CD4-positive, alpha-beta T cell treated with Interleukin-17A for 4 hours (primary cell): Measurements from ENCODE around the gene OR10K1.
"Not testable (repeated sequence)": the region's sequence is repeated elsewhere in the genome, so short reads cannot be mapped to it uniquely, and the experiment has no call there.

Source experiments
- DNase-seq: peaks from one replicate; pipeline ENCODE4 v3.0.0-alpha.2; 2020; ENCODE audit warnings: mixed read lengths

OR10K1 gene, protein sequence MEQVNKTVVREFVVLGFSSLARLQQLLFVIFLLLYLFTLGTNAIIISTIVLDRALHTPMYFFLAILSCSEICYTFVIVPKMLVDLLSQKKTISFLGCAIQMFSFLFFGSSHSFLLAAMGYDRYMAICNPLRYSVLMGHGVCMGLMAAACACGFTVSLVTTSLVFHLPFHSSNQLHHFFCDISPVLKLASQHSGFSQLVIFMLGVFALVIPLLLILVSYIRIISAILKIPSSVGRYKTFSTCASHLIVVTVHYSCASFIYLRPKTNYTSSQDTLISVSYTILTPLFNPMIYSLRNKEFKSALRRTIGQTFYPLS

DNA sequence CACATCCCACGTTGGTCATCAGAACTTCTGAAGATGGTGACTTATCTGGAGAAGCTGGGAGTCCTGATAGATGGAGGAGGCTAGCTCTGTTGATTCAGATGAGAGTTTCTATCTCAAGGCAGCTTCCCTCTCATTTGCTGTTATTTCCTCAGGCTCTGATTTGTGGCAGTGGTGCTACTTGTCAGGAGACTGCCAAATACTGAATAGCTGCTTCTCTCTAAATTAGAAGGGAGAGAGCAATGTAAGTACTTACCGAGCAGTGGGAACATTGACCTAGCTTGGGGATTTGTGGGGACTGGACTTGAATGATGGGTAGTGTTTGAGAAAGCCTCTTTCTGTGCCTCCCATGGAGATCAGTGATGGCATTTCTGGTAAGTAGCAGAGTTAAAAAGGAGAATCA is at the start of gene OR10K1:
TSS of gene OR10K1 (plus strand) at position 301 of the 400 bp plus-strand sequence. CDS start 3,728 bp downstream, outside the sequence.
- DNase-seq = no peak

DNA sequence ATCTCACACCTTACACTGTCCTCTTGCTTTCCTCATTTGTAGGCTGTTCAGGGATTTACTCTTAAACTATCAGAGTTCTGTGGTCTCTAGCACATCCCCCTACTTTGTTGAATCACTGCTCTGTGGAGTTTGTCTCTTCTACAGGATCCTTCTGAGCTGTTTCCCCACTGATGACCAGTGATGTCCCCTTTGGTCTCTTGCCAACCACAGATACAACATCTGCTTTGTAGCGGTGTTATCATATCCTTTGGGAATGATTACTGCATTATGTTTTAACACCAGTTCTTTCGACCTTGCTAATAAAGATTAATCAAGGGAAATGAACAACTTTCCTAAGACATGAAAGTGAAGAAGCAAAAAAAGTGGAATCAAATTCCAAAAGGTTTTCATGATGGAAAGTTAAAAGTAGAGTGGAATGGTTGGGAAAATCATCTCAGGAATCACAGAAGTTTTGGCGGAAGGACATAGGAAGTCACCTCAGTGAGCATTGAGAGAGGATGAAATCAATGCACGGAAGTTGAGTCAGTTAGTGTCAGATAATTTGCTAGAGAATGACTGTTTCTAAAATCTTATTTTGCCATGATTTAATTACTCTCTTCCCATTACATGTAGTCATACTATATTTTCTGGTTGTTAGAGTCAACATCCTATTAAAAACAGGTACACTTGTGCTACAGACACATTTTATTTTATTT is 46.8 kb upstream of the OR10K1 start:
- DNase-seq = no peak

DNA sequence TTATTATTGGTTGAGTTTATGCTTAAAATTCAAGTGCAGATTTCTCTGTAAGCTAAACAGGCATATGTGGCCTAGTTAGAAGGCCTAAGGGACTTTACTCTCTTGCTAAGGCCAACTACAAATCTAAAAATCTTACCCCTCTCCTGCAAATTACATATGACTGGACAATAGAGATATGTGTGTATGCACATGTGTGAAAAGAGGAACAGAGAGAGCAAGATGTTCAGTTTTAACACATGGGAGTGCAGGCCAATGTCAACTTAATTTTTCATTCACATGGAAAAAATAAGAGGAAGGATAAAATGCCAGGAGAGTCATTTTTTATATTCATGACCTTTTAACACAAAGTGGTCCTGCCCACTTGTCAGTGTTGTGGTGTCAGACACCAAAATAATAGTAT is 44.0 kb upstream of the OR10K1 start:
- DNase-seq = no peak

DNA sequence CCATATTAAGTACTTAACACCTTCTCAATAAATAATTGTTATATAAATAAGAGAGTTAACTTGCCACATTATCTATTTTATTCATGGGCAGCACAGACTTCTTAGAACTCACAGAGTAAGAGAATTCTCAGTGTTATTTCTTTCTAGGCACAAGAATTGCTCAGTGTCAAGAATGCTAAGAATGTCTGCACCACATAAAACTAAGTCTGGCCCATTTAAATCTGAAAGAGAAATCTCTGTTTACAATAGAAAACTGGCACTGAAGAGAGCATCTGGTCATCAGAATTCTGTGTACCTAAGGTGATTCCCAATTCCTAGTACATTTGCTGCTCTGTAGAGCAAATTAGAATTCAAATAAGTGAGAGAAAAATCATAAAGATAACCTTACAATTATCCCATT is 39.4 kb upstream of the OR10K1 start:
- DNase-seq = no peak

DNA sequence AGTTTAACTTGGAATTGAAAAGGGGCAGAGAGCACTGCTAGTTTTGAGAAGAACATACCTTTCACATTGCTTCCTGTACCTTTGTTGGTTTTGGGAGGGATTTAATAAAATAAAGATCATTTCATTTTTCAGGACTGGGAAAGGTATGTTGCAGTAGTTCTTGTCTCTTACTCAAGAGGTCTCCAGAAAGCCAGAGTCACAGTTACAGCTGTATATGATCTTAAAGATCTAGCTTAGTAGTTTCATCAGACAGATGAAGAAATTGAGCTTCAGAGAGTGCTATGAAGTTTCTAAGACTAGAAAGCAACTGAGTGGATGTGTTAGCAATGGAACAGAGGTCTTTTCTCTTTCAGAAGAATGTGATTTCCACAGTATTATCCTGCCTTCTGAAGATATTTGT is 36.6 kb upstream of the OR10K1 start:
- no peak for DNase-seq

DNA sequence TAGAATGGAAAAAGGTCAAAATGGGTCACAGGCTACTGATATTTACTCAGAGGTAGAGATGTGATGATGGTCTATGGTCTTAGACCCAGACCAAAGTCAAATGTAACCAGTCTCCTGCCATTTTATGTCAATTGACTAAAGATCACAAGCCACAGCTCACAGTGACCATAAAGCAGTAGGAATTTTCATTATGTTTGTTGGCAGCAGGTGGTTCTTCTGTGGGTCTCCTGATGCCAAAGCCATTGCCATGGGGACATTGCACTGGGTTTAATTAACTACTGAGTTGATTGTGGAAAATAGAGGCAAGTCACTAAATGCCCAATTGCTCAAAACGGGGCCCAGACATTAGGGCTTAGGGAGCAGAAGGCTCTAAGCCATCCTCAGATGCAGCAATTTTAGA is 35.5 kb upstream of the OR10K1 start, which contains the start of gene OR10K2:
TSS of gene OR10K2 (minus strand) at position 101 of the 400 bp plus-strand sequence. CDS start 5,371 bp downstream, outside the sequence.
- DNase-seq = no peak

DNA sequence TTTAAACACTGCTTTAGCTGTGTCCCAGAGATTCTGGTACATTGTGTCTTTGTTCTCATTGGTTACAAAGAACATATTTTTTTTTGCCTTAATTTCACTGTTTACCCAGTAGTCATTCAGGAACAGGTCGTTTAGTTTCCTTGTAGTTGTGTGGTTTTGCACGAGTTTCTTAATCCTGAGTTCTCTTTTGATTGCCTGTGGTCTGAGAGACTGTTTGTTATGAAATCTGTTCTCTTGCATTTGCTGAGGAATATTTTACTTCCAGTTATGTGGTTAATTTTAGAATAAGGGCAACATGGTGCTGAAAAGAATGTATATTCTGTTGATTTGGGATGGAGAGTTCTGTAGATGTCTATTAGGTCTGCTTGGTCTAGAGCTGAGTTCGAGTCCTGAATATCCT is 31.5 kb upstream of the OR10K1 start:
- not testable (repeated sequence) for DNase-seq

DNA sequence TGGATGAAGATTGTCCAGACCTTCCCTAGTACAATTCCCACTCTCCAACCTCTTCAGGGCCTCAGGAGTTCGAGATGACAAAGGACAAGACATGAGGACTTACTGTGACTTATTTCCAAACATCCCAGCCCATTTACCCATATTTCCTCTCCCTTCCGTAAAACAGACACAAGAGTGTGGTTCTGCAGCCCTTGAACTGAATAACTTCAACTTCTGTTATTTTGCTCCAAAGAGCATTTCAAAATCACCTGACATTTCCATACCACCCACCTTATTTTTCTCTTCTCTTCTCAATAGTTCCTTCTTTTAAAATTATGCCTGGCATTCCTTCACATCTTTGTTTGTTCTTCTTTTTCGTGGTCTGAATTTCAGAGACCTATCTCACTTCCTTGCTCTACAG is 26.9 kb upstream of the OR10K1 start:
- no peak for DNase-seq

DNA sequence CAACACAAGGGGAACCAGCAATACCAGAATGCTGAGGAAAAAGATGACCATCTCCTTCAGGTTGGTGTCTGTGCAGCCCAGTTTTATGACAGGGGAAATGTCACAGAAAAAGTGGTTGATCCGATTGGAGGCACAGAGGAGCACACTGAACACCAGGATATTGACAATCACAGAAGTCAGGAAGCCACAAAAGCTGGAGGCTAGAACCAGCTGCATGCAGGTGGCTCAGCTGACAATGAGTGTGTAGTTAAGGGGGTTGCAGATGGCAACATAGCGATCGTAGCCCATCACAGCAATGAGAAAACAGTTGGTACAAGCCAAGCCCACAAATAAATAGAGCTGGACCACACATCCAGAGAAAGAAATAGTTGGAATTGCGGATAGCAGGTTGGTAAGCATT is 16.3 kb upstream of the OR10K1 start:
- DNase-seq = no peak

DNA sequence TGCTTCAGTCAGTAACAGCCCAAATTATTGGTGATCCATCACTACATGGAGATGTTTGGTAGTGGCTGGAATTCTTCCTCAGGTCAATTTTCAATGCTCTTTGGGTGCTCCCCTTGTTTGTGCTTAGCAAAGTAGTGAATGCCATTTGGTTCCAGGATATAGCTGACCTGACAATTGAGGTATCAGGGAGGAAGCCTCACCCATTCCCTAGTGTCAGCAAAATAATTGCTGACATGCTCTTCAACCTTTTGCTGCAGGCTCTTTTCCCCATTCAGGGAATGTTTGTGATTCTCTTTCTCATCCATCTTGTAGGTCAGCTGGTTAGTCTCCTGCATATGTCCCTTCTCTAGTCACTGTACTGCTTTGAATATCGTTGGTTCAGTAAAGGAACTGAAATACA is 7.1 kb upstream of the OR10K1 start:
- no peak for DNase-seq

DNA sequence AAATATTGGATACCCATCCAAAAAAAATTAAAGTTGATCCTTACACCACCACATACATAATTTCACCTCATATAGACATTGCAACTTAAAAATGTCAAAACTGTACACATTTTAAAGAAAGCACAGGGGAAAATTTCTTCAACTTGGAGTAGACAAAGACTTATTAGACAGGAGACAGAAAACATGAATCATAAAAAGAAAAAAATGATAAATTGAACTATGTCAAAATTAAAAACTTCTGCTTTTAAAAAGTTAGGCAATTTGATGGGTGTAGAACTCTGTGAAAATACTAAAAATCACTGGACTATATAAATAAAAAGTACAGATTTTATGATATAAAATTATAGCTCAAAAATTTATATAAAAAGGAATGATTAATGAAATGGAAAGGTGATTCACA is 4.4 kb upstream of the OR10K1 start:
- DNase-seq = no peak

DNA sequence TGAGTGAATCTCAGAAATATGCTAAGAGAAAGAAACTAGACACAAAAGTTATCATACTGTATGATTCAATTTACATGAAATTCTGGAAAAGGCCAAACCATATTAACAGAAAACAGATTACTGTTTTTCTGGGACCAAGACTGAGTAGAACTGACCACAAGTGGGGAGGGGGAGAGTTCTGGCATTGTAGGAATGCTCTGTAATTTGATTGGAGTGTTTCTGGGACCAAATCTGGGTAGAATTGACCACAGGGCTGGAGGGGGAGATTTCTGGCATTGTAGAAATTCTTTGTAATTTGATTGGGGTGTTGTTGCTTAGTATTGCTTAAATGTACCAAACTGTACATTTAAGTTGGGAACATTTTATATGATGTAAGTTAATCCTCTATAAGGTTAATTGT is 3.4 kb upstream of the OR10K1 start:
- no peak for DNase-seq

DNA sequence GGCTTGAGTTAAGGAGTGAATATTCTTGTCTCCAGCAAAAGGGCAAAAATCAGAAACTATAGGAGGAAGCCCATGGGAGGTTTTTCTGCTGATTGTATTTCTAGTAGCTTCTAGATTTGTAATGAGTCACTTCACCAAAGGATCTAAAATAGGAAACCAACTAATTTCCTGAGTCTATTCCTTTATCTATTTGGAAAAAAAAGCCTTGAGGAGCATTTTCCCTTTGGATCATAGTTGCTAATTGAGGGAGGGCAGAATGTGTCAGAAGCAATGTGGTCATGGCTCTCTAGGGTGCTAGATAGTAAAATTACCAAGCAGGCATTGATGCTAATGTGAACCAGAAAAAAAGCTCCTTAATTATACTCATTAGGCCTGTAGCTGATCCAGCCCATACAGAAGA is 10.3 kb downstream of the OR10K1 start, which contains the start of gene OR10R2:
TSS of gene OR10R2 (plus strand) at position 301 of the 400 bp plus-strand sequence. CDS start 106 bp downstream, outside the sequence.
- no peak for DNase-seq

DNA sequence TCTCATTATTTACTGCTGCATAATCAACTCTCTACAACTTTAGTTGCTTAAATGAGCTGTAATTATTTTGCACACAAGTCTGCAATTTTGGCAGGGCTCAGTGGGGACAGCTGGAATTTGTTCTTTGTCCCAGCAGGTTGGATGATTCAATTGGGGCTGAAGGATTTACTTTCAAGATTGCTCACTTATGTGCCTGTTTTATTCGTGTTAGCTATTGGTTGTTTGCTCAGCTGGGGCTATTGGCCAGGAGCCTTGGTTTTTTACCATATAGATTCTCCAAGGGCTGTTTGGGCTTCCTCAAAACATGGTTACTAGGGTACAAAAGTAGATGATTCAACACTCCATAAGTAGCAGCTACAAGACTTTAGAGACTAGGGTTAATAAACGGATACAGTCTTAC is 23.8 kb downstream of the OR10K1 start:
- no peak for DNase-seq

DNA sequence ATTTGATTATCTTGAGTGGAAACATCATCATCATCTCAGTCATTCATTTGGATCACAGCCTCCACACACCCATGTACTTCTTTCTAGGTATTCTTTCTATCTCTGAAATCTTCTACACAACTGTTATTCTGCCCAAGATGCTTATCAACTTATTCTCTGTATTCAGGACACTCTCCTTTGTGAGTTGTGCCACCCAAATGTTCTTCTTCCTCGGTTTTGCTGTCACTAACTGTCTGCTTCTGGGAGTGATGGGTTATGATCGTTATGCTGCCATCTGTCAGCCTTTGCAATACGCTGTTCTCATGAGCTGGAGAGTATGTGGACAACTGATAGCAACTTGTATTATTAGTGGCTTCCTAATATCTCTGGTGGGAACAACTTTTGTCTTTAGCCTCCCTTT is 29.7 kb downstream of the OR10K1 start:
- DNase-seq = no peak

DNA sequence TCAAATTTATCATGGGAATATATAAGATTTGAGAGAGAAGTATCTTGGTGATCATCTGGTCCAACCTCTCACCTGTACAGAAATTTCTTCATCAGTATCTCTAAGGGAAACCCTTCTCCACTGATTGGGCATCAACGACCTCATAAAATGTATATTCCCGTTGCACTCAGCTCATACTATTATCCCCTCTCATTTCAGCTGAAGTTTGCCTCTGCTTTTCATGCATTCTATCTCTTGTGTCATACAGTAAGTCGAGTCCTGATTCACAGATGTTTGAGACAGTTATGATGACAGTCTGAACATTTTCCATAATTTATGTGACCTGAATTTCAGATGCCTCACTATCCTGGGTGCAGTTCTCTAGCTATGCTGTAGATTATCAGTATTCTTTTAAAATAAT is 31.4 kb downstream of the OR10K1 start:
- DNase-seq = no peak

DNA sequence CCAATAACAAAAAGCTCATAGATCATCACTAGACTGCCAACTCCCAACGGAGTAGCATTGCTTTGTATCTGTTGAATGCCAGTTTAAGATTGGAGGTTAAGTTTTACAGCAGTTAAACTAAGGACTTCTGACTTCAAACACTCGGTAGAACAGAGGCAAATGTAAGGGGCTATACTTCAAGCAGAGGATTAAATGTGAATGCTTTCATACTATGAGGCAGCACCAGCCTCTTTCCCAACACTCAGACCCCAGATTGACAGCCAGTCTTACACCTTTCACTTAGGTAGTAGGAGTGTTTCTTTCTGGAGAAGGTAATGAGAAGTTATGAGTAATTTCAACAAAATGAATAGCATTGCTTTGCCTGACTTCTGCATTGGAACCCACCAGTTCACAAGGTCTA is 33.2 kb downstream of the OR10K1 start:
- no peak for DNase-seq

DNA sequence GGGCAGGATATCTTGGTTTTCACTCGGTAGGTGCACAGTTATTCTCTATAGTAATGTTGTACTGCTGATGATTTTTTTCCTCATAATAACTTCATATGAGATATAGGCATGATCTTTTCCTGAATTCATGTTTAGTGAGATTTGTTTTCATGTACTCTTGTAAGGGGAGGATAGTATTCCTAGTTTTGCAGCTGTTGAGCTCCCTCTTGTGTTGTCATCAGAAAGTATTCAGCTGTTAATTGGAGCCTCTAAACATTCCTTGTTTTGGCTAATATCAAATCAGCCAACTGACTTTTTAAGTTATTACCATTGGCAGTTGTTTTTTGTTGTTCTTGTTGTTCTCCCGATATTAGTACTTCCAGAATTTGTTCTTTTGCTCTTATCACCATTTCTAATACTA is 34.7 kb downstream of the OR10K1 start:
- no peak for DNase-seq

DNA sequence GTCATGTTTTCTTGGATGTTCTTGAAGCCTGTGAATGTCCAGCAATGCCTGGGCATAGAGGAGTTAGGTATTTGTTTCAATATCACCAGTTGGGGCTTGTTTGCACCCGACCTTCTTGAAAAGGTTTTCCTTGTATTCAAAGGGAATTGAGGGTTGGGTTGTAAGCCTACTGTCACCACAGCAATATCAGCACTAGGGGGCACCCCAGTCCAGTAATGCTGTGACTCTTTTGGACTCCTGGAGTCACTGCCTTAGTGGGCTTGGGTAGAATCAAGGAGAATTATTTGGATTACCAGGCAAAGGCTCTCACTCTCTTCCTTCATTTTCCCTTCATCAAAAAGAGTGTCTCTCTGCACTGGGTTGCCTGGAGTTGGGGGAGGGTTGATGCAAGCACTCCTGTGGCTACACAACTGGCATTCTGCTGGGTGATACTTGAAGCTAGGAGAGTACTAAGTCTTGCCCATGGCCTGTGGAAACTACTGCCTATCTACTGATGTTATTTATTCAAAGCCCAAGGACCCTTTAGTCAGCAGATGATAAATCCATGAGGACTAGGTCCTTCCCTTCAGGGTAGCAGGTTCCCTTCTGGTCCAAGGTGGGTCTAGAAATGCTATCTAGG is 44.8 kb downstream of the OR10K1 start:
- peak; percentile 42 for DNase-seq

DNA sequence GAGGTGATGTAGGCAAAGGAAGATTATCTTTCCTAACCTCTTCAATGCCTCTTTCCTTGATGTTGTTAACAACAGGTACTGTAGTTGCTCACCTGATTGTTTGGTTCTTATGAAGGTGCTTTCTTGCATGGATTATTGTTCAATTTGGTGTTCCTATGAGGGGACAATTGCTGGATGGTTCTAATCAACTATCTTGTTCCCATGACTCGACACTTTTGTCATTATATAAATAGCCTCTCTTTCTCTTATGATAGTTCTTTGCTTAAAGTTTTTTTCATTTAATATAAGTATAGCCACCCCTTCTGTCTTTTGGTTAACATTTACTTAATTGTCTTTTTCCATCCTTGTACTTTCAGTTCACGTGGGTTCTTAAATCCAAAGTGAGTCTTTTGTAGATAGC is 45.9 kb downstream of the OR10K1 start:
- DNase-seq = no peak

DNA sequence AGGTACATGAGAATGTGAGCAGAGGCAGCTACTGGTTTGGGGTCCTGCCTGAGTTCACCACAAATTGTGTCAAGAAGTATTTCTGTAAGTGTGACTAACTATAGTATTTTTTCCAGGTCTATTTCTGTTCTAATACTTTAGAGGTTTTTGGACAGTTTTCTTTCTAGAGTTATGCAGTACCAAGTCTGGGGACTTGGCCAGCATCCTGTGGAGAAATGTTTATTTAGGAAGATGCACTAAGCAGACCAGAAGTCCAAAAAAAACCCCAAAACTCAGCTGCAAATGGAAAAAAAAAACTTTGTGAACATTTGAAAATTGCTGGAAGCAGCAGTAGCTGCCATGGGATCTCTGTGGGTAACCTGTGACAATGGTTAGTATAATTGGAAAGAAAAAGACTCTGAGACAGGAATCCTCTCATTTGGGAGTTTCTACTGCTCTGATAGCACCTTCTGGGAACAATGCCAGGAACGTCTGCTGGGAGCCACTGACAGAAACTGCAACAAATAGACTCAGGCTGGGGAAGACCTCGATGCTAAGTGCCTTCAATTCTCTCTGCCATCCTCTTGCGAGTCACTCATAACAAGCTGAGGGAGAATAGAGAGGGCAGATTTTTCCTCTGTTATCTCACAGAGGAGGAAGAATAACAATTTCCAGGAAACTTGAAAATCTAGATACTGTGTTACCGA is 48.0 kb downstream of the OR10K1 start:
- DNase-seq = no peak

DNA sequence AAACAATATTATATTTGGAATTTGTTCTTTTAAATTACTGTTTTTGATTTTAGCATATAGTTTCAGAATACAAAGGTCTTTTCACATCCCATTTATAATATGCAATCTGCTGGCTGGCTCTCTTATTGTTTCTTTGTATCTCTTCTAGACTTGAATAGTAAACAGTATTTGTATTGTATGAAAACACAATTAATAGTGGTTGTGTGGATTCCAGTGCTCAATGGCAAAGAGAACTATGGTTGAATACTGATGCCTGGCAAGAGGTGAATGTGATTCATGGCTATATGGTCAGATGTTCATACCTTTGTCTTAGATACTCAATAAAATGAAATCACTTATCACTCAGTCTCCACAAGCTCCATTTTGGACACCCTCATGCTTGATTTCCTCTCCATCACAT is 55.3 kb downstream of the OR10K1 start:
- DNase-seq = no peak
